Testis (tissue), 3 donors: ENCODE data around the gene KIF6. TPM values are rescaled to one million over a fixed set of nuclear protein-coding genes. Genes with fewer than 3 reads are reported as not detected.

Experiments used
- DNase-seq: peaks from one replicate; pipeline ENCODE4 v3.0.0-alpha.2; 2019
- H3K27ac ChIP-seq, 2 donors: fragments of 200-600 bp; sonication (generic); one replicate each; pipeline ENCODE4 v1.5.1; 2019
- H3K27me3 ChIP-seq: fragments of 200-600 bp; sonication (generic); one replicate; pipeline ENCODE4 v1.5.1; 2019
- H3K36me3 ChIP-seq: fragments of 200-600 bp; sonication (generic); one replicate; pipeline ENCODE4 v1.5.1; 2017; ENCODE audit warnings: low read depth; ENCODE audit errors: missing control alignments
- H3K4me1 ChIP-seq: fragments of 200-600 bp; sonication (generic); one replicate; pipeline ENCODE4 v1.5.1; 2019
- H3K4me3 ChIP-seq, 2 donors: fragments of 200-600 bp; sonication (generic); one replicate each; pipeline ENCODE4 v1.5.1; 2017 to 2019
- H3K9me3 ChIP-seq: fragments of 200-600 bp; sonication (generic); one replicate; pipeline ENCODE4 v1.5.1; 2017
- POLR2A ChIP-seq: fragments of 450-650 bp; IDR thresholded peaks from one replicate; pipeline ENCODE4 v1.6.1; 2017; ENCODE audit warnings: antibody characterized with exemption, mild to moderate bottlenecking, moderate library complexity
- WGBS, 2 donors: methylation state at CpG; one replicate each; pipeline ENCODE4 v1.1.5; 2018; 5-methylcytosine and 5-hydroxymethylcytosine counted together
- intact Hi-C: fragments of 100-400 bp; cut with DNase I; formaldehyde crosslinking; loops from one replicate; pipeline ENCODE4 v1.15.1; 2023; ENCODE audit warnings: low total_unique reads
- polyA plus RNA-seq: library from polyadenylated mRNA; stranded (reverse); fragments of 350-450 nt; fragmentation: Illumina TruSeq; extraction: RNeasy Lipid Tissue Mini Kit (QIAGEN cat#74804); gene quantifications from one replicate; pipeline ENCODE4 v1.2.3, GENCODE V29; 2014; ENCODE audit warnings: low read depth, low replicate concordance; ENCODE audit not compliant: insufficient read depth
- total RNA-seq, 2 donors: library from RNA; depleted of rRNA; stranded (reverse); fragments of >200 nt; gene quantifications; one replicate each; pipeline ENCODE4 v1.2.3, GENCODE V29; 2016
- TF ChIP-seq, protein P1 (sequence below), 3 experiments: fragments of 450-650 bp in 2 of 3; fragments of 200-600 bp in 1 of 3; sonication (generic) in 1 of 3; IDR thresholded peaks; one replicate each; pipeline ENCODE4 v1.5.1; 2016 to 2019; ENCODE audit warnings: antibody characterized with exemption in 3 of 3, mild to moderate bottlenecking in 2 of 3, moderate library complexity in 1 of 3

KIF6 gene
- total and polyA plus RNA-seq, 3 donors from 2014 or later: 4.2 to 12.0 (median 6.3) TPM

DNA sequence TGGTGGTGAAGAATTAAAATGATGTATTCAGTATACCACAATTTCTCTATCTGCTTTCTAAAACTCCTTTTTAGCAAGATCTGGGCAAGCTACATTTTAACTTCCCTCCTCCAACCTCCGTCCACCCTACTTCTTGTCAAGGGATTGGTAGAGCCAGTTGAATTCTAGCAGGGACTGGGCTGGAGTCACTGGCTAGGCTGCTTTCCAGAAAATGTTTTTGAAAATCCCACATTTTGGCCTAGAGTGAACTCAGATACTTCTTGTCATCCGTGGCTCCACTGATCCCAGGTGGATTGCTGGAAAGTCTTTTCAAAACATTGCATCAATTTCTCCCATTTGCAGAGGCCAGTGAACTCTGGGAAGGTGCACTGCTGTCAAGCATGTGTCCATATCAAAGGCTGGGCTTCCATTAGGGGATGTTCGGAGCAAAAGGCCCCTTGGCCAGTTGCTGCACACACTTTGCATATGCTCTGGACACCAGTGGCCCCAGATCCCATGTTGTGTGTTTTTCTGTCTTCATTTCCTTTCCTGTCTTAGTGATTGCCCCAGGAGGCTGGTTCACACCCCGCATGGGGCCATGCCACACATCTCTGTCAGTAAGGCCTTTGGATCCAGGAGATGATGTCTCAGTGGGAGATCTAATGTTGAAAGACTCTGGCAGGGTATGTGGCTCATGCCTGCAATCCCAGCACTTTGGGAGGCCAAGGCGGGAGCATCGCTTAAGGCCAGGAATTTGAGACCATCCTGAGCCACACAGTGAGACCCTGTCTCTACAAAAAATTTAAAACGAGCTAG lies 391.4 kb downstream of the KIF6 start:
- intact Hi-C loops: no loop called here
- no peak for DNase-seq
- Histone ChIP-seq H3K4me3 (no peak overlapping the region), H3K4me1 (peaks cover 3% of the 10 kb centered on the region), H3K27ac (no peak overlapping the region), H3K36me3 (no peaks in the 10 kb centered on the region), H3K27me3 (no peaks in the 10 kb centered on the region), H3K9me3 (no peaks in the 10 kb centered on the region)
- no peak for TF ChIP-seq POLR2A
- TF ChIP-seq, protein P1, sequence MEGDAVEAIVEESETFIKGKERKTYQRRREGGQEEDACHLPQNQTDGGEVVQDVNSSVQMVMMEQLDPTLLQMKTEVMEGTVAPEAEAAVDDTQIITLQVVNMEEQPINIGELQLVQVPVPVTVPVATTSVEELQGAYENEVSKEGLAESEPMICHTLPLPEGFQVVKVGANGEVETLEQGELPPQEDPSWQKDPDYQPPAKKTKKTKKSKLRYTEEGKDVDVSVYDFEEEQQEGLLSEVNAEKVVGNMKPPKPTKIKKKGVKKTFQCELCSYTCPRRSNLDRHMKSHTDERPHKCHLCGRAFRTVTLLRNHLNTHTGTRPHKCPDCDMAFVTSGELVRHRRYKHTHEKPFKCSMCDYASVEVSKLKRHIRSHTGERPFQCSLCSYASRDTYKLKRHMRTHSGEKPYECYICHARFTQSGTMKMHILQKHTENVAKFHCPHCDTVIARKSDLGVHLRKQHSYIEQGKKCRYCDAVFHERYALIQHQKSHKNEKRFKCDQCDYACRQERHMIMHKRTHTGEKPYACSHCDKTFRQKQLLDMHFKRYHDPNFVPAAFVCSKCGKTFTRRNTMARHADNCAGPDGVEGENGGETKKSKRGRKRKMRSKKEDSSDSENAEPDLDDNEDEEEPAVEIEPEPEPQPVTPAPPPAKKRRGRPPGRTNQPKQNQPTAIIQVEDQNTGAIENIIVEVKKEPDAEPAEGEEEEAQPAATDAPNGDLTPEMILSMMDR (IDR thresholded peaks at IDR 0.05): no peak
- WGBS, 2 donors: 86 to 89% methylated on average over 7 of the region's 7 CpGs

- Histone ChIP-seq H3K36me3 (no peaks in the 10 kb centered on the region), H3K9me3 (no peaks in the 10 kb centered on the region), H3K27me3 (no peaks in the 10 kb centered on the region), H3K27ac (no peak overlapping the region), H3K4me3 (no peak overlapping the region), H3K4me1 (no peaks in the 10 kb centered on the region)
- 69 to 72% methylated on average over 3 of the region's 3 CpGs for WGBS, 2 donors
- no peak for DNase-seq
- intact Hi-C loops: no loop called here
- TF ChIP-seq, protein P1 (IDR thresholded peaks at IDR 0.05): no peak
- no peak for TF ChIP-seq POLR2A
These were observed 394.7 kb downstream of the KIF6 start for GRCh38 chr6:39330476-39330875.

GRCh38 chr6:39330057-39330456 lies 395.2 kb downstream of the KIF6 start:
- H3K9me3 ChIP-seq: no peaks in the 10 kb centered on the region
- no peak for DNase-seq
- H3K27ac ChIP-seq: no peak overlapping the region
- no peaks in the 10 kb centered on the region for H3K27me3 ChIP-seq
- TF ChIP-seq POLR2A: no peak
- TF ChIP-seq, protein P1 (IDR thresholded peaks at IDR 0.05): no peak
- H3K4me1 ChIP-seq: no peaks in the 10 kb centered on the region
- H3K36me3 ChIP-seq: no peaks in the 10 kb centered on the region
- WGBS, 2 donors: 87 to 88% methylated on average over 3 of the region's 3 CpGs
- intact Hi-C loops: no loop called here
- no peak overlapping the region for H3K4me3 ChIP-seq

DNA sequence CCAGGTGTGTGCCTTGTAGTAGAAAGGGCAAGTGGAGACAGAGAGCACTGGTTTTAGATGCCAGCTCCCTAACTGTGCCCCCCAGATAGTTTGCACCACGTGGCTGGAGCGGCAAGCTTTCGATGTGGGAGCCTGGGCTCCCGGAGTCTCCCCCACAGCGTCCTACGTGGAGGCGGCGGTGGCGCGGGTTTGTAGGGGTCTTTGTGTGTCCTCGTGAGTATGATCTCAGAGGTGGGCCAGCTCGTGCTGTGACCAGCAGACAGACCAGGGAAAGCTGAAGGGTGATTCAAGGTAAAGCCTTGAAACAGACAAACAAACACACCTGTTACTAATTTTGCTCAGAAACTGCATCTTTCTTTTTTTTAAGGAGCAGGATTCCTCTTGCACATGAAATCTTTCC lies 397.1 kb downstream of the KIF6 start:
- H3K36me3 ChIP-seq: no peaks in the 10 kb centered on the region
- H3K4me3 ChIP-seq: no peak overlapping the region
- H3K27ac ChIP-seq: no peak overlapping the region
- DNase-seq: no peak
- no peaks in the 10 kb centered on the region for H3K27me3 ChIP-seq
- no peaks in the 10 kb centered on the region for H3K9me3 ChIP-seq
- intact Hi-C loops: no loop called here
- 88 to 91% methylated on average over 12 of the region's 12 CpGs for WGBS, 2 donors
- no peaks in the 10 kb centered on the region for H3K4me1 ChIP-seq
- TF ChIP-seq, protein P1 (IDR thresholded peaks at IDR 0.05): no peak
- TF ChIP-seq POLR2A: no peak

DNA sequence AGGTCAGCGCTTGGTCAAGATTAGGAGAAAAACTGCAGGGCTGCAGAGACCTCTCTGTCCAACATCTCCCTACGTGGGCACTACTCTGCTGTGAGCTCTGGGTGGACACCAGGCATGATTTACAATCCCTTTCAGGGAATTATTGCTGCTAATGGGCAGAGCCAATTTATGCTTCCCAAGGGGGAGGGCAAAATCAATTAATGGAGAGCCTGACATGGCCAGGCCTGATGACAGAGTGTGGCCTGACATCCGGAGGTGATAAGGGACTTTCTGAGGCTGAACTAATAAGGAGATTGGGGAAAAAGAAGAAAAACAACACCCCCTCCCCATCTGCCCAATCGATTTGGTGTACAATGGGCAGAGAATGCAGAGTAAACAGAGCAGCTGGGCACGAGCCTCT lies 397.7 kb downstream of the KIF6 start:
- H3K27me3 ChIP-seq: no peaks in the 10 kb centered on the region
- H3K4me3 ChIP-seq: no peak overlapping the region
- no peaks in the 10 kb centered on the region for H3K36me3 ChIP-seq
- no peak overlapping the region for H3K27ac ChIP-seq
- TF ChIP-seq POLR2A: no peak
- TF ChIP-seq, protein P1 (IDR thresholded peaks at IDR 0.05): no peak
- no peaks in the 10 kb centered on the region for H3K9me3 ChIP-seq
- 72 to 77% methylated on average over 5 of the region's 5 CpGs for WGBS, 2 donors
- no peaks in the 10 kb centered on the region for H3K4me1 ChIP-seq
- no peak for DNase-seq
- intact Hi-C loops: no loop called here
